OCI-LY7 (cell line): ENCODE results near the gene OSBP. TPM values are rescaled to one million over a fixed set of nuclear protein-coding genes. Genes with fewer than 3 reads are reported as not detected.

ENCODE experiments used
- BruUV-seq: library from RNA; stranded (reverse); fragments of 400-500 nt; replicated peaks from 2 replicates; lab custom pipeline; 2021; lab: Mats Ljungman, UMichigan
- CTCF ChIA-PET: fragments of 300-600 bp; sonication (Branson Sonifier 250); formaldehyde crosslinking; loops from one replicate; lab custom pipeline; 2022; ENCODE audit warnings: antibody characterized with exemption; ENCODE audit not compliant: unreplicated experiment; lab: Charles Lee
- POLR2A ChIA-PET: fragments of 300-600 bp; sonication (Branson Sonifier 250); formaldehyde crosslinking; loops from one replicate; lab custom pipeline; 2022; ENCODE audit warnings: antibody characterized with exemption; lab: Charles Lee
- DNase-seq: peaks from one replicate; pipeline ENCODE4 v3.0.0-alpha.2; 2015; ENCODE audit warnings: low spot score
- H2AFZ ChIP-seq: fragments of 200-600 bp; sonication (generic), shearing (Covaris generic); 2 replicates; pipeline ENCODE4 v1.6.1; 2014; ENCODE audit warnings: mild to moderate bottlenecking, antibody characterized with exemption, low read length, moderate library complexity
- H3K27ac ChIP-seq: fragments of 200-600 bp; sonication (generic); 2 replicates; pipeline ENCODE4 v1.5.1; 2014; ENCODE audit warnings: mixed run types, low read depth, mild to moderate bottlenecking, moderate library complexity, low read length, inconsistent platforms; ENCODE audit not compliant: poor library complexity, severe bottlenecking
- H3K36me3 ChIP-seq: fragments of 200-600 bp; sonication (generic); 2 replicates; pipeline ENCODE4 v1.6.1; 2014; ENCODE audit warnings: mild to moderate bottlenecking, antibody characterized with exemption, low read length, moderate library complexity, mixed read lengths; ENCODE audit not compliant: insufficient read depth
- H3K4me1 ChIP-seq: fragments of 200-600 bp; sonication (generic); 2 replicates; pipeline ENCODE4 v1.5.1; 2014; ENCODE audit warnings: mild to moderate bottlenecking, low read length; ENCODE audit not compliant: insufficient read depth, poor library complexity, severe bottlenecking
- H3K4me2 ChIP-seq: fragments of 200-600 bp; sonication (generic); 2 replicates; pipeline ENCODE4 v1.6.1; 2014; ENCODE audit warnings: mild to moderate bottlenecking, low read length
- H3K4me3 ChIP-seq: fragments of 200-600 bp; sonication (generic); 2 replicates; pipeline ENCODE4 v1.5.1; 2014; ENCODE audit warnings: mild to moderate bottlenecking, low read depth, low read length; ENCODE audit not compliant: poor library complexity, severe bottlenecking
- H3K79me2 ChIP-seq: fragments of 200-600 bp; sonication (generic); 2 replicates; pipeline ENCODE4 v1.6.1; 2016; ENCODE audit warnings: low read depth, mild to moderate bottlenecking, low read length, moderate library complexity, mixed read lengths; ENCODE audit not compliant: insufficient read depth
- H3K9me2 ChIP-seq: fragments of 200-600 bp; sonication (generic); 2 replicates; pipeline ENCODE4 v1.6.1; 2016; ENCODE audit warnings: mild to moderate bottlenecking, low read length, mixed read lengths; ENCODE audit not compliant: insufficient read depth
- H3K9me3 ChIP-seq: fragments of 200-600 bp; sonication (generic); 2 replicates; pipeline ENCODE4 v1.6.1; 2014; ENCODE audit warnings: mild to moderate bottlenecking, mixed run types, low read length, mixed read lengths
- H4K20me1 ChIP-seq: fragments of 200-600 bp; sonication (generic); 2 replicates; pipeline ENCODE4 v1.6.1; 2014; ENCODE audit warnings: mild to moderate bottlenecking, antibody characterized with exemption, low read length, moderate library complexity, mixed read lengths; ENCODE audit not compliant: insufficient read depth
- EZH2phosphoT487 ChIP-seq: fragments of 200-600 bp; sonication (generic); IDR thresholded peaks from 2 replicates; pipeline ENCODE4 v1.6.1; 2018; ENCODE audit warnings: low read depth, borderline replicate concordance, mild to moderate bottlenecking, mixed run types, antibody characterized with exemption, low read length, moderate library complexity, mixed read lengths
- intact Hi-C: fragments of 100-400 bp; cut with micrococcal nuclease; formaldehyde crosslinking; loops from one replicate; pipeline ENCODE4 v1.10.0; 2022; ENCODE audit not compliant: unreplicated experiment
- total RNA-seq, 2 experiments: library from RNA; depleted of rRNA in 1 of 2; stranded (reverse); fragments of >200 nt in 1 of 2; shearing (Covaris generic) in 1 of 2; gene quantifications; 2 replicates each; pipeline ENCODE4 v1.2.3, GENCODE V29; 2014 to 2022
- TF ChIP-seq, protein P1 (sequence below): fragments of 200-600 bp; sonication (generic); conservative IDR thresholded peaks from 2 replicates; pipeline ENCODE4 v1.5.1; 2014; ENCODE audit warnings: mild to moderate bottlenecking, antibody characterized with exemption, low read length, moderate library complexity, mixed read lengths

The OSBP gene
- total RNA-seq, 2 experiments from 2014 or later, result 19.2 to 44.6 TPM

DNA sequence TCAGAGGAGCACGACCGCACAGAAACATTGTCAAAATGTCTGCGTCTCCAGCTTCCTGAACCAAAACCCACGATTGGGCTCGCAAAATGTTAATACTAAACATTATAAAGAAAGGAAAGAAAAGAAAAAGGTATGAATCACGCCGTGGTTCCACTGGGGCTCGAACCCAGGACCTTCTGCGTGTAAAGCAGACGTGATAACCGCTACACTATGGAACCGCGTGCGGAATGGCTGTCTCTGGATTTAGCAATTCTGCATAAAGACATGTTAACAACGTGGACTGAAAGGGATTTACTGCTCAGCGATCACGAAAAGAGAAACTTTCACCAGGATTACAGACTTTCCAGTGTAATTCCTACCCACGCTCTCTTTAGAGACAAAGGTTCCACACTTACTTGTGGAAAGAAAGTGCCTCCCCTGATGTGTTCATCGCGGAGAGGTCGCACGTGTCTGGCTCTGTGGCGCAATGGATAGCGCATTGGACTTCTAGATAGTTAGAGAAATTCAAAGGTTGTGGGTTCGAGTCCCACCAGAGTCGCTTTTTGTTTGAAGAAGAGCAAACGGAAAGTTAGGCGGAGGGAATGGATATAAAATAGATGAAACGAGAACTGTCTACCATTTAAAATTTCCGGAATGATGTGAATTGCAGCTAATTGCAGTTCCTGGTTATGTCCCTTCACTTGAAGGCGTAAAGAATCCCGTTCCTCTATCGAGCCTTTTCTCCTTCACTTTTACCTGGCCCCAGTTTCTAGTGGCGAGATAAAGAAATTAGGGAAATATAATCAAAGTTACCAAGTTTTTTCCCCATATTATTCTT lies 64.5 kb downstream of the OSBP start:
- intact Hi-C loops, result loop anchor here (1.0 to 5.0 kb wide), 6 partner anchors 9 to 972 kb away; partner anchors contain the start of genes MRPL16, PATL1 and ZFP91
- POLR2A ChIA-PET, result interaction anchor here (1.2 kb wide), 1 partner anchor 118 kb away, joined by 3 read pairs; the partner anchor contains the start of gene PATL1
- peak overlapping the region; percentile 72 for H3K4me3 ChIP-seq

DNA sequence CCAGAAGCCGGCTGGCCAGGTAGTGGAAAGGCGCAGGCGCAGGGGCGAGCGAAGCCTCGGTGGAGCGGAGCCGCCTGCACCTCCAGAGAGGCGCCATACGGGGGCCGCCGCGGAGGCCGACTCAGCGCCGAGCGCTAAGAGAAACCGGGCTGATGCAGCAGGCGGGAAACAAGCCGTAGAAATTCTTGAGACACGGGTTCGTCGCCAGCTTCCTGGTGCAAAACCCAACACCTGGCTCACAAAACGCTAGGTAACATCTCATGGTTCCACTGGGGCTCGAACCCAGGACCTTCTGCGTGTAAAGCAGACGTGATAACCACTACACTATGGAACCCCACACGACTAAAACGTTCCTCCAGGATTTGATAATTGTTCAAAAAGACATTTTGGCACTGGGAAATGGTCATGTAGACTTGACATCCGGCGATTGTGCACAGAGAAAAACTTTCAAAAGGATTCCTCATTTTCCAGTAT lies 65.2 kb downstream of the OSBP start:
- TF ChIP-seq, protein P1, sequence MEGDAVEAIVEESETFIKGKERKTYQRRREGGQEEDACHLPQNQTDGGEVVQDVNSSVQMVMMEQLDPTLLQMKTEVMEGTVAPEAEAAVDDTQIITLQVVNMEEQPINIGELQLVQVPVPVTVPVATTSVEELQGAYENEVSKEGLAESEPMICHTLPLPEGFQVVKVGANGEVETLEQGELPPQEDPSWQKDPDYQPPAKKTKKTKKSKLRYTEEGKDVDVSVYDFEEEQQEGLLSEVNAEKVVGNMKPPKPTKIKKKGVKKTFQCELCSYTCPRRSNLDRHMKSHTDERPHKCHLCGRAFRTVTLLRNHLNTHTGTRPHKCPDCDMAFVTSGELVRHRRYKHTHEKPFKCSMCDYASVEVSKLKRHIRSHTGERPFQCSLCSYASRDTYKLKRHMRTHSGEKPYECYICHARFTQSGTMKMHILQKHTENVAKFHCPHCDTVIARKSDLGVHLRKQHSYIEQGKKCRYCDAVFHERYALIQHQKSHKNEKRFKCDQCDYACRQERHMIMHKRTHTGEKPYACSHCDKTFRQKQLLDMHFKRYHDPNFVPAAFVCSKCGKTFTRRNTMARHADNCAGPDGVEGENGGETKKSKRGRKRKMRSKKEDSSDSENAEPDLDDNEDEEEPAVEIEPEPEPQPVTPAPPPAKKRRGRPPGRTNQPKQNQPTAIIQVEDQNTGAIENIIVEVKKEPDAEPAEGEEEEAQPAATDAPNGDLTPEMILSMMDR, result peak; percentile 65
- no peak for TF ChIP-seq EZH2phosphoT487
- Histone ChIP-seq H3K79me2 (no peaks in the 10 kb centered on the region), H3K4me3 (peak overlapping the region; percentile 72), H3K27ac (peak overlapping the region; percentile 91), H2AFZ (peak overlapping the region; percentile 99), H3K4me2 (peak overlapping the region; percentile 87), H4K20me1 (no peaks in the 10 kb centered on the region), H3K9me2 (no peaks in the 10 kb centered on the region), H3K9me3 (no peaks in the 10 kb centered on the region), H3K36me3 (no peaks in the 10 kb centered on the region), H3K4me1 (peaks cover 24% of the 10 kb centered on the region)
- intact Hi-C loops, result loop anchor here (1.0 to 5.0 kb wide), 5 partner anchors 66 to 972 kb away; partner anchors contain the start of genes MRPL16, PATL1 and ZFP91
- peak; percentile 95 for DNase-seq
- no TSS peak for BruUV-seq
- ChIA-PET CTCF (interaction anchor here (0.6 to 2.0 kb wide), 2 partner anchors 10 to 212 kb away, joined by 4 to 8 read pairs; no protein-coding TSS in a partner anchor), POLR2A (interaction anchor here (0.6 to 2.4 kb wide), 6 partner anchors 10 to 272 kb away, joined by 3 to 14 read pairs (median 6); partner anchors contain the start of gene PATL1)

More for the DNA sequence above, 64.5 kb downstream of the OSBP start:
- H3K27ac ChIP-seq, result peak overlapping the region; percentile 91
- DNase-seq, result peak; percentile 90
- H3K4me2 ChIP-seq, result peak overlapping the region; percentile 87
- H3K9me3 ChIP-seq, result no peaks in the 10 kb centered on the region
- no peaks in the 10 kb centered on the region for H3K9me2 ChIP-seq
- H2AFZ ChIP-seq, result peak overlapping the region; percentile 99
- no peaks in the 10 kb centered on the region for H3K79me2 ChIP-seq
- no peaks in the 10 kb centered on the region for H3K36me3 ChIP-seq
- peaks cover 28% of the 10 kb centered on the region for H3K4me1 ChIP-seq
- CTCF ChIA-PET, result no interaction called here
- BruUV-seq, result no TSS peak
- no peaks in the 10 kb centered on the region for H4K20me1 ChIP-seq
- TF ChIP-seq, protein P1, result no peak
- TF ChIP-seq EZH2phosphoT487, result no peak
